Vagina (tissue), 2 donors: ENCODE data around the gene ABCC1.

ENCODE experiments used
- POLR2A ChIP-seq, 2 donors: fragments of 450-650 bp; IDR thresholded peaks; one replicate each; pipeline ENCODE4 v1.6.1; 2017; ENCODE audit warnings: antibody characterized with exemption in 2 of 2, mild to moderate bottlenecking in 2 of 2, moderate library complexity in 2 of 2
- POLR2AphosphoS5 ChIP-seq, 2 donors: sonication (generic); formaldehyde crosslinking; IDR thresholded peaks; one replicate each; pipeline ENCODE4 v1.9.0; 2017; ENCODE audit warnings: antibody characterized with exemption in 2 of 2, mild to moderate bottlenecking in 2 of 2, low read depth in 1 of 2; ENCODE audit not compliant: insufficient read depth in 1 of 2
- TF ChIP-seq, protein P1 (sequence below), 3 experiments: fragments of 450-650 bp in 2 of 3; fragments of 200-600 bp in 1 of 3; sonication (generic) in 1 of 3; IDR thresholded peaks; one replicate each; pipeline ENCODE4 v1.5.1; 2017 to 2019; ENCODE audit warnings: antibody characterized with exemption in 3 of 3, mild to moderate bottlenecking in 2 of 3, moderate library complexity in 2 of 3

DNA sequence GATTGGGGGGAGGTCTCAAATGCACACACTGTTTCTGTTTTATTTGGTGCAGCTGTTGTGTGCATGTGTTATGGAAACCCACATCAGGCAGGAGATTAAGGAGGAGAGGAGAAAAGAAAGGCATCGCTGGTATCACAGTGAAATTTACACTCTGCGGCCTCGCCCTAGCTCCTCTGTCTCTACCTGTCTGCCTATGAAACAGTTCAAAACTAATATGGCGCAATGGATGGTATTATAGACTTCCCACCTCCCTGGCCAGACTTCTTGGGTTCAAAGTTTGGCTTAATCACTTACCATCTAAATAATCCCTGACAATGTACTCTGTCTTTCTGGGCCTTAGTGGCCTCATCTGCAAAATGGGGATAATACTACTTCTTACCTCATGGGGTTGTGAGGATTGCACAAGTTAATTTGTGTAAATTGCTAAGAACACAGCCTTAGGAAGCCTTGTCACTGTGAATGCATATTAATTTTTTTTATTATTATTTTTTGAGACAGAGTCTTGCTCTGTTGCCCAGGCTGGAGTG lies 1.4 kb upstream of the ABCC1 start:
- TF ChIP-seq, protein P1, sequence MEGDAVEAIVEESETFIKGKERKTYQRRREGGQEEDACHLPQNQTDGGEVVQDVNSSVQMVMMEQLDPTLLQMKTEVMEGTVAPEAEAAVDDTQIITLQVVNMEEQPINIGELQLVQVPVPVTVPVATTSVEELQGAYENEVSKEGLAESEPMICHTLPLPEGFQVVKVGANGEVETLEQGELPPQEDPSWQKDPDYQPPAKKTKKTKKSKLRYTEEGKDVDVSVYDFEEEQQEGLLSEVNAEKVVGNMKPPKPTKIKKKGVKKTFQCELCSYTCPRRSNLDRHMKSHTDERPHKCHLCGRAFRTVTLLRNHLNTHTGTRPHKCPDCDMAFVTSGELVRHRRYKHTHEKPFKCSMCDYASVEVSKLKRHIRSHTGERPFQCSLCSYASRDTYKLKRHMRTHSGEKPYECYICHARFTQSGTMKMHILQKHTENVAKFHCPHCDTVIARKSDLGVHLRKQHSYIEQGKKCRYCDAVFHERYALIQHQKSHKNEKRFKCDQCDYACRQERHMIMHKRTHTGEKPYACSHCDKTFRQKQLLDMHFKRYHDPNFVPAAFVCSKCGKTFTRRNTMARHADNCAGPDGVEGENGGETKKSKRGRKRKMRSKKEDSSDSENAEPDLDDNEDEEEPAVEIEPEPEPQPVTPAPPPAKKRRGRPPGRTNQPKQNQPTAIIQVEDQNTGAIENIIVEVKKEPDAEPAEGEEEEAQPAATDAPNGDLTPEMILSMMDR (IDR thresholded peaks at IDR 0.05), result no peak
- TF ChIP-seq POLR2AphosphoS5 (IDR thresholded peaks at IDR 0.05; ENCODE audit: insufficient read depth in 1 of 2, low read depth in 1 of 2) (no peak), POLR2A (IDR thresholded peaks at IDR 0.05) (no peak)
